Prostate gland (tissue), 2 donors: ENCODE results near the gene KANSL1. TPM values are rescaled to one million over a fixed set of nuclear protein-coding genes. Genes with fewer than 3 reads are reported as not detected.

Experiments used
- DNase-seq: peaks from one replicate; pipeline ENCODE4 v3.0.0-alpha.2; 2019; ENCODE audit warnings: low spot score
- H3K27ac ChIP-seq, 2 donors: fragments of 200-600 bp; sonication (generic); 2 replicates each; pipeline ENCODE4 v1.5.1; 2017 to 2019
- H3K27me3 ChIP-seq: fragments of 200-600 bp; sonication (generic); replicated peaks from 2 replicates; pipeline ENCODE4 v1.5.1; 2019; ENCODE audit not compliant: insufficient read depth
- H3K36me3 ChIP-seq, 2 donors: fragments of 200-600 bp; sonication (generic); 1 replicate in 1 of 2; 2 replicates in 1 of 2; pipeline versions ENCODE4 v1.5.1 to v1.8.1; 2017 to 2019
- H3K4me1 ChIP-seq: fragments of 200-600 bp; sonication (generic); replicated peaks from 2 replicates; pipeline ENCODE4 v1.5.1; 2019
- H3K4me3 ChIP-seq, 2 donors: fragments of 200-600 bp; sonication (generic); 2 replicates each; pipeline ENCODE4 v1.5.1; 2017 to 2019
- H3K9me3 ChIP-seq: fragments of 200-600 bp; sonication (generic); 2 replicates; pipeline ENCODE4 v1.5.1; 2017
- CTCF ChIP-seq, 4 experiments: fragments of 200-600 bp in 2 of 4; fragments of 450-650 bp in 2 of 4; sonication (generic) in 2 of 4; IDR thresholded peaks; 1 replicate in 3 of 4; 2 replicates in 1 of 4; pipeline ENCODE4 v1.5.1; 2016 to 2019; ENCODE audit warnings: antibody characterized with exemption in 4 of 4, mild to moderate bottlenecking in 2 of 4, moderate library complexity in 2 of 4
- POLR2A ChIP-seq: fragments of 450-650 bp; IDR thresholded peaks from one replicate; pipeline ENCODE4 v1.6.1; 2016; ENCODE audit warnings: antibody characterized with exemption, mild to moderate bottlenecking
- POLR2AphosphoS5 ChIP-seq: sonication (generic); formaldehyde crosslinking; IDR thresholded peaks from one replicate; pipeline ENCODE4 v1.6.1; 2017; ENCODE audit warnings: antibody characterized with exemption
- WGBS: methylation state at CpG from one replicate; pipeline ENCODE4 v1.1.5; 2018; 5-methylcytosine and 5-hydroxymethylcytosine counted together
- intact Hi-C: fragments of 100-400 bp; cut with DNase I; formaldehyde crosslinking; loops from one replicate; pipeline ENCODE4 v1.14.2; 2022
- total RNA-seq, 2 donors: library from RNA; depleted of rRNA; stranded (reverse); fragments of >200 nt; gene quantifications; one replicate each; pipeline ENCODE4 v1.1.0, GENCODE V29; 2016

KANSL1 gene
- total RNA-seq, 2 donors from 2014 or later = 60.4 to 109 TPM

DNA sequence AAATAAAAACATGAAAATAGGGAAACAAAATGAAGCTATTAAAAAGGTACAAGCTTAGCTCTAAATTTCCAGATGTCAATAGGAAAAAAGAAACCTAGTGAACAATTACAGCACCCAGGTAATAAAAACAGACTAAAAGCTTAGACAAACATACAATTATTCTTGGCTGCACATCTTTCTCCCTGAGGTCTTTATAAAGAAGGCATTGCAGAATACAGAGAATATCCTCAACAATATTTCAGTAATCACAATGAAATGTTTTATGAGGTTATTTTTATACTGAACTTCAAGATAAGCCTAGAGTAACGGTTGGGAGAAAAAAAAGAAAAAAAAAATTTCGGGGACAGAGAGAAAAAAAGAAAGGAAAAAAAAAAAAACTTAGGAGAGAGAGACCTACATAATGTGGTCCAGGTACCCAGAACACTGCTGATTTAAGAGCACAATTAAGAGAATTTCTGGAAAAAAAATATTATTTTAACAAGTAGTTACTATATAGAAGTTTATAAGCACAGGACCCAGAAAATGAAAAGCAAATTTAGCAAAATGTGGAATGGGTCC lies 26.5 kb downstream of the KANSL1 start:
- Histone ChIP-seq H3K4me3 (no peak overlapping the region), H3K9me3 (no peaks in the 10 kb centered on the region), H3K27ac (no peak overlapping the region), H3K27me3 (no peaks in the 10 kb centered on the region), H3K4me1 (peaks cover 2% of the 10 kb centered on the region), H3K36me3 (no peaks in the 10 kb centered on the region)
- TF ChIP-seq POLR2AphosphoS5 (peak; percentile 21), CTCF (IDR thresholded peaks at IDR 0.05) (no peak)
- WGBS = 11% methylated on average over 2 of the region's 2 CpGs
- intact Hi-C loops = no loop called here
- no peak for DNase-seq

DNA sequence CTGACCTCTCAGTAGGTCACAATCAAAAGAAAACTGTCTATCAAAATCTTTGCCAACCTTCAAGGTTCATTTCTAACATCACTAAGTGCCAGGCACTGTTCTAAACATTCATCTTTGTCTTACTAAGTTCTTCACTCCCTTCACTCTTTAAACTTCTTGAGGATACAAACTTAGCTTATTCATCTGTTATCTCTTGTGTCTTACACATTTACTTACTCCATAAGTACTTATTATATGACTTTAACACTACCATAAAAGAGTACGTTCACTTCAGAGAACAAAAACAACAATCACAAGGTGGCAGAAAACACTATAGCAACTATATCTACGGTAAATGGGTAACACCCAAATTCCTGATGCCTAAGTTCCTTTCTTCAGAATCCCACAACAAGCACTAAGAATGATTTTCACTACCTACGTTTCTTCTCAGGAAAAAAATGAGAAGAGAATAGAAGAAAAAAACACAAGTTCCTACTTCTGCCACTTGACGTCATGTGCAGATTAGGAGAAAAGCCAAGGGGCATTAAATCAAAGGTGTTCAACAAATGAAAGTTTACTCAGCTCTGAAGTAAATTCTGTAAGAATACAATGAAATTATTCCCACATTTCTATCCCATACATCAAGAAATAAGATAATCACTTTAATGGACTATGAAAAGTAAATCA lies 29.2 kb downstream of the KANSL1 start:
- H3K9me3 ChIP-seq = no peaks in the 10 kb centered on the region
- intact Hi-C loops = no loop called here
- no peak for DNase-seq
- peaks cover 2% of the 10 kb centered on the region for H3K4me1 ChIP-seq
- TF ChIP-seq POLR2AphosphoS5 (no peak), POLR2A (no peak), CTCF (IDR thresholded peaks at IDR 0.05) (no peak)
- no peaks in the 10 kb centered on the region for H3K27me3 ChIP-seq
- no peak overlapping the region for H3K27ac ChIP-seq
- 37% methylated on average over 4 of the region's 4 CpGs for WGBS
- no peaks in the 10 kb centered on the region for H3K36me3 ChIP-seq
- no peak overlapping the region for H3K4me3 ChIP-seq

GRCh38 chr17:46163316-46163715 lies 29.9 kb downstream of the KANSL1 start:
- WGBS = 76% methylated on average over 1 of the region's 1 CpG
- DNase-seq = no peak
- TF ChIP-seq CTCF (IDR thresholded peaks at IDR 0.05) (no peak), POLR2AphosphoS5 (no peak), POLR2A (no peak)
- H3K27me3 ChIP-seq = no peaks in the 10 kb centered on the region
- H3K4me1 ChIP-seq = peaks cover under 1% of the 10 kb centered on the region
- no peak overlapping the region for H3K4me3 ChIP-seq
- intact Hi-C loops = no loop called here
- no peaks in the 10 kb centered on the region for H3K36me3 ChIP-seq
- no peaks in the 10 kb centered on the region for H3K9me3 ChIP-seq
- no peak overlapping the region for H3K27ac ChIP-seq

GRCh38 chr17:46162866-46163265 lies 30.4 kb downstream of the KANSL1 start:
- H3K27ac ChIP-seq = no peak overlapping the region
- intact Hi-C loops = no loop called here

More at GRCh38 chr17:46162866-46163265, 30.4 kb downstream of the KANSL1 start:
- DNase-seq = no peak
- Histone ChIP-seq H3K9me3 (no peaks in the 10 kb centered on the region), H3K4me1 (no peaks in the 10 kb centered on the region), H3K4me3 (no peak overlapping the region), H3K27me3 (no peaks in the 10 kb centered on the region), H3K36me3 (no peaks in the 10 kb centered on the region)
- 0% methylated on average over 1 of the region's 1 CpG for WGBS
- TF ChIP-seq POLR2A = no peak
- no peak for TF ChIP-seq CTCF (IDR thresholded peaks at IDR 0.05)
- TF ChIP-seq POLR2AphosphoS5 = no peak
